Measurements from ENCODE around the gene VWA5B1. TPM values are rescaled to one million over a fixed set of nuclear protein-coding genes. Genes with fewer than 3 reads are reported as not detected.
"Not testable (repeated sequence)": the region's sequence is repeated elsewhere in the genome, so short reads cannot be mapped to it uniquely, and the experiment has no call there.

The VWA5B1 gene
- total and polyA plus RNA-seq, 10 donors, result 0.28 TPM; not detected in 9

GRCh38 chr1:20284625-20285024 is 6.0 kb upstream of the VWA5B1 start:
- no peaks in the 10 kb centered on the region for H3K36me3 ChIP-seq
- peaks cover 0 to 7% (median 0%) of the 10 kb centered on the region in 8 donors for H3K9me3 ChIP-seq
- H3K27me3 ChIP-seq (replicated peaks in 1 of 7), result peaks cover 0 to 51% (median 0%) of the 10 kb centered on the region in 7 donors
- H3K27ac ChIP-seq, result no peak overlapping the region
- H3K4me1 ChIP-seq, result no peaks in the 10 kb centered on the region
- TF ChIP-seq POLR2A (IDR thresholded peaks at IDR 0.05) (no peak), CTCF (IDR thresholded peaks at IDR 0.05 in 8 of 11, conservative IDR thresholded peaks at IDR 0.05 in 3 of 11) (no peak), POLR2AphosphoS5 (IDR thresholded peaks at IDR 0.05) (no peak)
- no peak overlapping the region for H3K4me3 ChIP-seq
- intact Hi-C loops (cut with DNase I; ENCODE audit: low total_unique reads), result no loop called here
- no peak for DNase-seq
- 86 to 95% (median 88%) methylated on average over 3 of the region's 3 CpGs for WGBS, 5 donors

- WGBS, 5 donors, result 63 to 86% (median 78%) methylated on average over 3 of the region's 3 CpGs
- no peaks in the 10 kb centered on the region for H3K36me3 ChIP-seq
- TF ChIP-seq POLR2AphosphoS5 (IDR thresholded peaks at IDR 0.05) (no peak), POLR2A (IDR thresholded peaks at IDR 0.05) (no peak), CTCF (IDR thresholded peaks at IDR 0.05 in 8 of 11, conservative IDR thresholded peaks at IDR 0.05 in 3 of 11) (no peak)
- no peak for DNase-seq
- peaks cover 0 to 60% (median 0%) of the 10 kb centered on the region in 7 donors for H3K27me3 ChIP-seq (replicated peaks in 1 of 7)
- no peaks in the 10 kb centered on the region for H3K4me1 ChIP-seq
- no peak overlapping the region for H3K4me3 ChIP-seq
- H3K27ac ChIP-seq, result no peak overlapping the region
- intact Hi-C loops (cut with DNase I; ENCODE audit: low total_unique reads), result no loop called here
- peaks cover 0 to 7% (median 0%) of the 10 kb centered on the region in 8 donors for H3K9me3 ChIP-seq
Measured at GRCh38 chr1:20285510-20285909, 5.2 kb upstream of the VWA5B1 start.

- H3K9me3 ChIP-seq; DNase-seq; H3K4me3 ChIP-seq; H3K27ac ChIP-seq; intact Hi-C loops (cut with DNase I; ENCODE audit: low total_unique reads); H3K36me3 ChIP-seq: not testable (repeated sequence)
- 77 to 82% (median 80%) methylated on average over 3 of the region's 3 CpGs for whole genome bisulfite sequencing, 5 donors
- H3K27me3 ChIP-seq (replicated peaks in 1 of 7), result peaks cover 0 to 78% (median 18%) of the 10 kb centered on the region in 7 donors
- H3K4me1 ChIP-seq, result peaks cover 0 to 10% (median 6%) of the 10 kb centered on the region in 6 donors
Measured at GRCh38 chr1:20287696-20288095, 3.0 kb upstream of the VWA5B1 start.

GRCh38 chr1:20291645-20292084 is 990 bp downstream of the VWA5B1 start:
- no peak for DNase-seq
- H3K4me3 ChIP-seq, result peak overlapping the region in 1 of 8 donors; percentile 28
- H3K4me1 ChIP-seq, result peaks cover 0 to 10% (median 6%) of the 10 kb centered on the region in 6 donors
- H3K36me3 ChIP-seq, result no peaks in the 10 kb centered on the region
- TF ChIP-seq POLR2AphosphoS5 (IDR thresholded peaks at IDR 0.05), result no peak
- TF ChIP-seq POLR2A (IDR thresholded peaks at IDR 0.05), result no peak
- TF ChIP-seq CTCF (IDR thresholded peaks at IDR 0.05 in 8 of 11, conservative IDR thresholded peaks at IDR 0.05 in 3 of 11), result no peak
- peaks cover 0 to 81% (median 22%) of the 10 kb centered on the region in 7 donors for H3K27me3 ChIP-seq (replicated peaks in 1 of 7)
- intact Hi-C loops (cut with DNase I; ENCODE audit: low total_unique reads), result no loop called here
- H3K27ac ChIP-seq, result no peak overlapping the region
- no peaks in the 10 kb centered on the region for H3K9me3 ChIP-seq
- 1 to 3% (median 3%) methylated on average over 19 to 20 of the region's 20 CpGs for WGBS, 5 donors

GRCh38 chr1:20298626-20299025 is 8.0 kb downstream of the VWA5B1 start:
- H3K36me3 ChIP-seq, result no peaks in the 10 kb centered on the region
- WGBS, 5 donors, result 60 to 81% (median 75%) methylated on average over 3 of the region's 3 CpGs
- no peak for TF ChIP-seq POLR2A (IDR thresholded peaks at IDR 0.05)
- no peak for TF ChIP-seq POLR2AphosphoS5 (IDR thresholded peaks at IDR 0.05)
- TF ChIP-seq CTCF (IDR thresholded peaks at IDR 0.05 in 8 of 11, conservative IDR thresholded peaks at IDR 0.05 in 3 of 11), result no peak

More at GRCh38 chr1:20298626-20299025, 8.0 kb downstream of the VWA5B1 start:
- H3K27ac ChIP-seq, result no peak overlapping the region
- DNase-seq, result no peak
- H3K4me3 ChIP-seq, result no peak overlapping the region
- peaks cover 0 to 32% (median 0%) of the 10 kb centered on the region in 7 donors for H3K27me3 ChIP-seq (replicated peaks in 1 of 7)
- H3K4me1 ChIP-seq, result no peaks in the 10 kb centered on the region
- intact Hi-C loops (cut with DNase I; ENCODE audit: low total_unique reads), result no loop called here
- no peaks in the 10 kb centered on the region for H3K9me3 ChIP-seq

Data from spleen (tissue), 11 donors.